K562 (cell line): ENCODE data around the gene DCAF11. TPM values are rescaled to one million over a fixed set of nuclear protein-coding genes. Genes with fewer than 3 reads are reported as not detected.

ENCODE experiments used
- ATAC-seq: fragments of 200-7000 bp; cut with Tn5 transposase; 3 replicates; pipeline ENCODE4 v1.9.1; 2020; ENCODE audit warnings: moderate library complexity
- BruUV-seq: library from RNA; stranded (reverse); fragments of 400-500 nt; replicated peaks from 2 replicates; lab custom pipeline; 2021; lab: Mats Ljungman, UMichigan
- CTCF ChIA-PET: fragments of 300-600 bp; formaldehyde crosslinking; extraction: SDS; loops from one replicate; lab custom pipeline; 2021; ENCODE audit warnings: low intra/inter-chr PET ratio; lab: Yijun Ruan, JAX
- POLR2A ChIA-PET: fragments of 300-600, 350-650 bp; sonication (Branson Sonifier 250); formaldehyde crosslinking; extraction: SDS; loops from one replicate; lab custom pipeline; 2021; ENCODE audit warnings: antibody characterized with exemption, inconsistent platforms; lab: Yijun Ruan, JAX
- DNase-seq, 4 experiments: peaks; one replicate each; pipeline versions ENCODE4 v3.0.0 to v3.0.0-alpha.2; 2011 to 2018; ENCODE audit warnings: low spot score in 3 of 4, mixed read lengths in 3 of 4; ENCODE audit errors: extremely low read depth in 1 of 4
- FAIRE-seq: peaks from 2 replicates; lab custom pipeline; 2011; peaks lifted over from hg19 to GRCh38; lab: Jason Lieb, UNC
- H2AFZ ChIP-seq: 2 replicates; pipeline ENCODE4 v1.6.0; 2011; ENCODE audit warnings: low read depth, low read length, control low read depth, inconsistent platforms
- H3K27ac ChIP-seq: fragments of 200-600 bp; 3 replicates; pipeline ENCODE4 v1.8.0; 2011; ENCODE audit warnings: low read depth, mild to moderate bottlenecking, control low read depth, inconsistent platforms, low read length, moderate library complexity, mixed read lengths; ENCODE audit errors: extremely low read depth
- H3K27me3 ChIP-seq, 2 experiments: fragments of 300-600 bp in 1 of 2; 2 replicates in 1 of 2; 3 replicates in 1 of 2; pipeline versions ENCODE4 v1.6.0 to v1.8.0; 2011; ENCODE audit warnings: inconsistent platforms in 2 of 2, low read length in 2 of 2, mild to moderate bottlenecking in 1 of 2, mixed read lengths in 1 of 2, moderate library complexity in 1 of 2; ENCODE audit not compliant: control insufficient read depth in 2 of 2, insufficient read depth in 2 of 2
- H3K36me3 ChIP-seq: fragments of 300-600 bp; 3 replicates; pipeline ENCODE4 v1.8.0; 2011; ENCODE audit warnings: mild to moderate bottlenecking, low read length, inconsistent platforms; ENCODE audit not compliant: control insufficient read depth, insufficient read depth
- H3K4me1 ChIP-seq, 2 experiments: fragments of 200-600 bp in 1 of 2; replicated peaks in 1 of 2; 2 replicates in 1 of 2; 3 replicates in 1 of 2; pipeline versions ENCODE4 v1.5.1 to v1.8.0; 2011; ENCODE audit warnings: inconsistent platforms in 2 of 2, low read length in 2 of 2, mild to moderate bottlenecking in 1 of 2, mixed read lengths in 1 of 2, moderate library complexity in 1 of 2; ENCODE audit not compliant: control insufficient read depth in 2 of 2, insufficient read depth in 2 of 2
- H3K4me2 ChIP-seq: 2 replicates; pipeline ENCODE4 v1.6.1; 2011; ENCODE audit warnings: low read length, control low read depth, inconsistent platforms, mixed read lengths; ENCODE audit not compliant: insufficient read depth
- H3K4me3 ChIP-seq: fragments of 200-600 bp; sonication (generic), shearing (Covaris generic); 2 replicates; pipeline ENCODE4 v1.5.1; 2016; ENCODE audit warnings: control low read depth, inconsistent platforms
- H3K79me2 ChIP-seq: fragments of 200-600 bp; 3 replicates; pipeline ENCODE4 v1.8.0; 2011; ENCODE audit warnings: low read length, inconsistent platforms; ENCODE audit not compliant: control insufficient read depth, insufficient read depth
- H3K9ac ChIP-seq, 2 experiments: 2 replicates each; pipeline versions ENCODE4 v1.6.0 to v1.6.1; 2011; ENCODE audit warnings: low read depth in 2 of 2, low read length in 2 of 2, control low read depth in 1 of 2, inconsistent platforms in 1 of 2, mild to moderate bottlenecking in 1 of 2, mixed read lengths in 1 of 2; ENCODE audit not compliant: insufficient read depth in 1 of 2
- H3K9me1 ChIP-seq: one replicate; pipeline ENCODE4 v1.6.0; 2011; ENCODE audit warnings: inconsistent platforms, mild to moderate bottlenecking, low read length, moderate library complexity; ENCODE audit not compliant: control insufficient read depth, insufficient read depth
- H3K9me3 ChIP-seq: replicated peaks from 2 replicates; pipeline ENCODE4 v1.5.1; 2011; ENCODE audit warnings: low read depth, low read length, inconsistent platforms; ENCODE audit not compliant: control insufficient read depth, insufficient read depth
- H4K20me1 ChIP-seq: replicated peaks from 2 replicates; pipeline ENCODE4 v1.6.1; 2011; ENCODE audit warnings: low read length, inconsistent platforms, mixed read lengths; ENCODE audit not compliant: control insufficient read depth, insufficient read depth
- ETS2 ChIP-seq: IDR thresholded peaks from 2 replicates; pipeline ENCODE4 v1.6.1; 2016; ENCODE audit warnings: borderline replicate concordance, missing genetic modification characterization, mild to moderate bottlenecking, moderate library complexity, missing compliant biosample characterization; ENCODE audit not compliant: poor library complexity, severe bottlenecking
- GABPB1 ChIP-seq: sonication (generic); formaldehyde crosslinking; IDR thresholded peaks from 2 replicates; pipeline ENCODE4 v1.8.0; 2022; ENCODE audit warnings: mild to moderate bottlenecking, missing genetic modification reagents
- KAT2B ChIP-seq: IDR thresholded peaks from one replicate; pipeline ENCODE4 v1.6.1; 2012; ENCODE audit warnings: low read depth, mild to moderate bottlenecking, control low read depth, inconsistent platforms, low read length, moderate library complexity
- MEF2A ChIP-seq: IDR thresholded peaks from 2 replicates; pipeline ENCODE4 v1.6.1; 2011; ENCODE audit warnings: low read depth, mild to moderate bottlenecking, low read length, moderate library complexity; ENCODE audit not compliant: control insufficient read depth
- MIER1 ChIP-seq: fragments of 450-650 bp; IDR thresholded peaks from 2 replicates; pipeline ENCODE4 v1.6.1; 2016; ENCODE audit warnings: antibody characterized with exemption, mild to moderate bottlenecking, low read depth
- MTA3 ChIP-seq: fragments of 450-650 bp; formaldehyde crosslinking; IDR thresholded peaks from 2 replicates; pipeline ENCODE4 v1.6.1; 2017; ENCODE audit warnings: mild to moderate bottlenecking, borderline replicate concordance
- MYC ChIP-seq, 2 experiments: fragments of 250-450 bp in 1 of 2; sonication (Bioruptor Pico) in 1 of 2; IDR thresholded peaks; 2 replicates each; pipeline versions ENCODE4 v1.5.1 to v1.6.1; 2012 to 2021; ENCODE audit warnings: low read depth in 2 of 2, borderline replicate concordance in 1 of 2, improper control_type of control experiment in 1 of 2, low read length in 1 of 2, mild to moderate bottlenecking in 1 of 2, moderate library complexity in 1 of 2
- TCFL5 ChIP-seq: fragments of 250-450 bp; sonication (Bioruptor Pico); conservative IDR thresholded peaks from 2 replicates; pipeline ENCODE4 v1.6.1; 2021; ENCODE audit warnings: mild to moderate bottlenecking, moderate library complexity, matching md5 sums
- TFAM ChIP-seq: fragments of 250-450 bp; sonication (Bioruptor Pico); conservative IDR thresholded peaks from 2 replicates; pipeline ENCODE4 v1.5.0; 2021; ENCODE audit warnings: mild to moderate bottlenecking, moderate library complexity
- THAP7 ChIP-seq: fragments of 250-450 bp; sonication (Bioruptor Pico); IDR thresholded peaks from 2 replicates; pipeline ENCODE4 v1.5.0; 2021
- ZNF407 ChIP-seq: fragments of 450-650 bp; IDR thresholded peaks from 2 replicates; pipeline ENCODE4 v1.6.1; 2016; ENCODE audit warnings: low read depth
- ZNF41 ChIP-seq: fragments of 250-450 bp; sonication (Bioruptor Pico); conservative IDR thresholded peaks from 2 replicates; pipeline ENCODE4 v1.4.0; 2020; ENCODE audit warnings: mild to moderate bottlenecking
- ZNF444 ChIP-seq: fragments of 250-450 bp; sonication (Bioruptor Pico); IDR thresholded peaks from 2 replicates; pipeline ENCODE4 v1.4.0; 2020; ENCODE audit warnings: mild to moderate bottlenecking, moderate library complexity
- ZNF717 ChIP-seq: fragments of 250-450 bp; sonication (Bioruptor Pico); IDR thresholded peaks from 2 replicates; pipeline ENCODE4 v1.5.0; 2021
- WGBS: fragments of 100-300 bp; shearing (Covaris generic); methylation state at CpG from one replicate; pipeline ENCODE4 v1.1.6; 2016; ENCODE audit warnings: low coverage, mixed read lengths; ENCODE audit not compliant: insufficient coverage; ENCODE audit errors: missing lambda C conversion rate; 5-methylcytosine and 5-hydroxymethylcytosine counted together
- in situ Hi-C: fragments of 300-500 bp; cut with MboI; formaldehyde crosslinking; loops from 4 replicates; pipeline ENCODE4 v1.15.0; 2018; ENCODE audit warnings: inconsistent platforms, mixed read lengths
- intact Hi-C: fragments of 100-400 bp; cut with micrococcal nuclease; formaldehyde crosslinking; loops from 2 replicates; pipeline ENCODE4 v1.14.2; 2022
- polyA plus RNA-seq, 8 experiments: library from polyadenylated mRNA; depleted of rRNA in 4 of 8; stranded (reverse) in 5 of 8; unstranded in 3 of 8; fragments of >200 nt; fragmentation: Nextera tagmentation in 2 of 8; fragmentation: Illumina TruSeq in 1 of 8; extraction: Ambion mirVana in 2 of 8; extraction: Trizol in 1 of 8; gene quantifications; 2 replicates each; pipeline versions ENCODE4 v1.2.1 to v1.2.3, GENCODE V29; 2011 to 2014; ENCODE audit warnings: inconsistent platforms in 1 of 8, missing spikeins in 1 of 8
- total RNA-seq, 7 experiments: library from RNA; depleted of rRNA in 6 of 7; stranded (reverse); fragments of >200 nt in 6 of 7; fragmentation: Illumina TruSeq in 2 of 7; extraction: Trizol in 2 of 7; gene quantifications; 2 replicates each; pipeline versions ENCODE4 v1.2.1 to v1.2.3, GENCODE V29; 2011 to 2021; ENCODE audit warnings: low replicate concordance in 1 of 7

The DCAF11 gene
- total and polyA plus RNA-seq, 9 of the 15 experiments (the other 6 are each of a cell fraction or from before 2014, with no cell fraction given) = 8.5 to 46.2 (median 36.4) TPM

GRCh38 chr14:24071144-24071697 is 43.4 kb upstream of the DCAF11 start, which contains the start of gene CPNE6:
Gene CPNE6 (plus strand): TSS chr14:24071562. CDS start chr14:24072937, 1,375 bp downstream.
- H3K27me3 ChIP-seq = peaks cover 0 to 51% of the 10 kb centered on the region in 2 experiments; a peak in 3 of 5 replicates
- ChIA-PET POLR2A (interaction anchor here (1.0 kb wide), 1 partner anchor 10 kb away, joined by 3 read pairs; no protein-coding TSS in a partner anchor), CTCF (no interaction called here)
- no peak within 1 kb of the TSS for H3K27ac ChIP-seq
- no peaks in the 10 kb centered on the region for H3K36me3 ChIP-seq
- 15% methylated on average over 8 of the region's 19 CpGs for WGBS
- in situ Hi-C loops (no loop called here), intact Hi-C loops (no loop called here)
- BruUV-seq = no TSS peak
- no peaks in the 10 kb centered on the region for H3K9me1 ChIP-seq
- no peak within 1 kb of the TSS for H3K4me3 ChIP-seq
- H3K4me2 ChIP-seq = no peak within 1 kb of the TSS
- H3K9me3 ChIP-seq = no peaks in the 10 kb centered on the region
- H3K4me1 ChIP-seq = peaks cover 0 to 7% of the 10 kb centered on the region in 2 experiments; a peak in 2 of 5 replicates
- H2AFZ ChIP-seq = no peak within 1 kb of the TSS
- no peaks in the 10 kb centered on the region for H3K79me2 ChIP-seq
- no peak for DNase-seq
- no peak within 1 kb of the TSS for H3K9ac ChIP-seq
- H4K20me1 ChIP-seq = no peaks in the 10 kb centered on the region
- no peak for FAIRE-seq
- ATAC-seq = no peak
- TF ChIP-seq ETS2 (tag) (no peak), KAT2B (no peak), MEF2A (no peak), GABPB1 (CRISPR knock-in tag) (no peak), ZNF407 (no peak), ZNF444 (CRISPR knock-in tag) (no peak), ZNF41 (no peak), TFAM (CRISPR knock-in tag) (no peak), MTA3 (no peak), ZNF717 (CRISPR knock-in tag) (no peak), MYC (IDR thresholded peaks at IDR 0.05; ENCODE audit: low read depth, low read length) (no peak), MYC (CRISPR knock-in tag; IDR thresholded peaks at IDR 0.05; ENCODE audit: borderline replicate concordance, low read depth) (no peak), THAP7 (CRISPR knock-in tag) (no peak), MIER1 (no peak), TCFL5 (CRISPR knock-in tag) (no peak)
